RWPE2 (cell line): ENCODE measurements around the gene TTLL5.

Source experiments
- ATAC-seq: fragments of 200-7000 bp; cut with Tn5 transposase; 3 replicates; pipeline ENCODE4 v1.9.1; 2021; ENCODE audit warnings: low read depth
- DNase-seq: peaks from one replicate; pipeline ENCODE4 v3.0.0-alpha.2; 2020; ENCODE audit warnings: low spot score
- H3K27ac ChIP-seq: fragments of 450-650 bp; 2 replicates; pipeline ENCODE4 v1.5.1; 2017; ENCODE audit warnings: mild to moderate bottlenecking; ENCODE audit not compliant: poor library complexity, severe bottlenecking
- H3K27me3 ChIP-seq: fragments of 250-450 bp; sonication (Bioruptor Pico); 2 replicates; pipeline ENCODE4 v1.5.1; 2021; ENCODE audit warnings: mild to moderate bottlenecking, moderate library complexity; ENCODE audit not compliant: insufficient read depth, poor library complexity, severe bottlenecking
- H3K36me3 ChIP-seq: fragments of 250-450 bp; sonication (Bioruptor Pico); 2 replicates; pipeline ENCODE4 v1.5.1; 2020; ENCODE audit warnings: low read depth, mild to moderate bottlenecking, moderate library complexity
- H3K4me1 ChIP-seq: fragments of 250-450 bp; sonication (Bioruptor Pico); 2 replicates; pipeline ENCODE4 v1.5.1; 2021; ENCODE audit warnings: mild to moderate bottlenecking, moderate library complexity; ENCODE audit not compliant: insufficient read depth, poor library complexity, severe bottlenecking
- H3K4me3 ChIP-seq: fragments of 250-450 bp; sonication (Bioruptor Pico); 2 replicates; pipeline ENCODE4 v1.5.1; 2021; ENCODE audit warnings: mild to moderate bottlenecking, moderate library complexity; ENCODE audit not compliant: severe bottlenecking
- H3K9me3 ChIP-seq: fragments of 250-450 bp; sonication (Bioruptor Pico); 2 replicates; pipeline ENCODE4 v1.5.1; 2021; ENCODE audit warnings: mild to moderate bottlenecking, moderate library complexity; ENCODE audit not compliant: severe bottlenecking
- TF ChIP-seq, protein P1 (sequence below): fragments of 450-650 bp; IDR thresholded peaks from one replicate; pipeline ENCODE4 v1.5.1; 2017; ENCODE audit warnings: mild to moderate bottlenecking, moderate library complexity; ENCODE audit not compliant: poor library complexity, severe bottlenecking

TTLL5 gene

DNA sequence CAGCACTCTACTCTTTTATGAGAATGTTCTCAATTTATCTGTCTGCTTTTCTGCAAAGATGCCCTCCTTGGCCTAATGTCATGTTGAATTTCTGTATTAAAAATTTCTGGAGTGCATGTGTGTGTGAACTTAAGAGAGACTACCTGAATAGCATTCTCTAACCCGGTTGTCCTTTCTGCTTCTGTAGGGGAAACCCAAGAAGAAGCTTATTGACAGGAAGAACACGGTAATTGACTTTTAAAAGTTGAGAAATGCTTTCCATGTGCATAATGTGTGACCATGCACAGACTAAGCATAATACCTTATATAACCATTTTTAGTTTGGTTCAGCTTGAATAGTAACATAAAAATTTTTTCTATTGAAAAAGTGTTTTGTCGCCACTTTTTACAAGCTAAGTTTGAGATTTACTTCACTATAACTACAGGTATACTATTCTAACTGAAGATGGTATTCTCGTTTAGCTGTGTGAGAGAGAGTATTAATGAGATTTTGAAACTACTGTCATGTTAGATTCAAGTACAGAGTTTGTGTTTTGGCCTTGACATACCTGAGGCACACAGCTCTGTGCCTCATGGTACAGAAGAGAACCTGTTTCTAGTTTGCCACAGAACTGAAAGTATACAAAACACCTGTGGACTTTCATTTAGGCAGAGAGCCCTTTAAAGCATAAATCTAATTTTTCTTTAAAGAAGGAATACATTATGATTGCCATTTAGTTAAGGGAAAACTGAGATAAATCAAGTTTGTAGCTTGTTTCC is 96.8 kb downstream of the TTLL5 start:
- Histone ChIP-seq H3K27me3 (no peaks in the 10 kb centered on the region), H3K9me3 (no peaks in the 10 kb centered on the region), H3K36me3 (peaks cover 65% of the 10 kb centered on the region), H3K4me1 (no peaks in the 10 kb centered on the region), H3K4me3 (no peak overlapping the region), H3K27ac (no peak overlapping the region)
- no peak for ATAC-seq
- DNase-seq: no peak
- TF ChIP-seq, protein P1, sequence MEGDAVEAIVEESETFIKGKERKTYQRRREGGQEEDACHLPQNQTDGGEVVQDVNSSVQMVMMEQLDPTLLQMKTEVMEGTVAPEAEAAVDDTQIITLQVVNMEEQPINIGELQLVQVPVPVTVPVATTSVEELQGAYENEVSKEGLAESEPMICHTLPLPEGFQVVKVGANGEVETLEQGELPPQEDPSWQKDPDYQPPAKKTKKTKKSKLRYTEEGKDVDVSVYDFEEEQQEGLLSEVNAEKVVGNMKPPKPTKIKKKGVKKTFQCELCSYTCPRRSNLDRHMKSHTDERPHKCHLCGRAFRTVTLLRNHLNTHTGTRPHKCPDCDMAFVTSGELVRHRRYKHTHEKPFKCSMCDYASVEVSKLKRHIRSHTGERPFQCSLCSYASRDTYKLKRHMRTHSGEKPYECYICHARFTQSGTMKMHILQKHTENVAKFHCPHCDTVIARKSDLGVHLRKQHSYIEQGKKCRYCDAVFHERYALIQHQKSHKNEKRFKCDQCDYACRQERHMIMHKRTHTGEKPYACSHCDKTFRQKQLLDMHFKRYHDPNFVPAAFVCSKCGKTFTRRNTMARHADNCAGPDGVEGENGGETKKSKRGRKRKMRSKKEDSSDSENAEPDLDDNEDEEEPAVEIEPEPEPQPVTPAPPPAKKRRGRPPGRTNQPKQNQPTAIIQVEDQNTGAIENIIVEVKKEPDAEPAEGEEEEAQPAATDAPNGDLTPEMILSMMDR: no peak

DNA sequence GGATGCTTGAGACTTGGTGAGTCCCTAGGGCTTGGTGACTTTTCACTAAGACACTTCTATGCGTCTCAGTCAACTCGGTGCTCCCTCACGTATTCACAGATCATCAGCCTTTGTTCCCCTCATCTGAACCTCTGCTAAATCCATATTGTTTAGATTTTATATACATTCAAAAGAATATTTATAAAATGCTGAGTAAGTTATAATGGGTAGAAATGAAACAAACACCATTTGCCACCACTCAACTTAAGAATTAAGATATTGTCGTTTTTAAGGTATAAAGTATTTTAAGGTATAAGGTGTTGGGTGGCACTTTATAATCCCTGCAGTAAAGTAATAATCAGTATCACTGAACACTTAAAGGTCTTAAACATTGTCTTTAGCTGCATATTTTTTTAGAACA is 103.0 kb downstream of the TTLL5 start:
- Histone ChIP-seq H3K36me3 (peaks cover 53% of the 10 kb centered on the region), H3K9me3 (no peaks in the 10 kb centered on the region), H3K4me1 (no peaks in the 10 kb centered on the region), H3K4me3 (no peak overlapping the region), H3K27ac (no peak overlapping the region), H3K27me3 (no peaks in the 10 kb centered on the region)
- TF ChIP-seq, protein P1: no peak
- DNase-seq (no peak), ATAC-seq (no peak)

DNA sequence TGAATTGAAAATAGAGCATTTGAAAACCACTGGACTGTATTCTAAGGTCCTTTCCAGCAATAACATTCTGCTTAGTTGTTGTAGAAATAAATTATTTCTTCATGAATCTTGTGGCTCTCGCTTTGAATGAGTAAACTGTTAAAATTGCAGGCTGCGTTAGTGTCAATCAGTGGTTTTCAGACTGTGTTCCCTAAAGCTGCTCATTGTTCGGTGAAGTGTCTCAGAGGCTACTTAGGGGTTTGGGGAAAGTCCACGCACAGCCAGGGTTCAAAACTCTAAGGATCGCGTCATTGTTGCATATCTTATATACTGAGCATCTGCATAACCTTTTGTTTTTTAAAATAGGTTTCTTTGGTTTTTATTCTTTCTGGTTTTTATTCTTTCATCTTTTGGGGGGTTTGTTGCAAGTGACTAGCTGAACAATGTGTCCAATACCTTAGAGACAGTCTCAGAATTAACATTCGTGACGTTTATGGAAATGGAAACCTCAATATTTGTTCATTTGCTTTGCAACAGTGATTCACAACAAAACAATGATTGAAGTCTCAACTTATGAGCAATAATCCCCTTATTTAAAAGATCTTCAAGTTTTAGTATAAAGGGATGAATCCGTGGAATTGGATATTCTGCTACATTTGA is 108.1 kb downstream of the TTLL5 start:
- TF ChIP-seq, protein P1: no peak
- Histone ChIP-seq H3K36me3 (peaks cover 37% of the 10 kb centered on the region), H3K9me3 (no peaks in the 10 kb centered on the region), H3K4me3 (no peak overlapping the region), H3K27me3 (no peaks in the 10 kb centered on the region), H3K4me1 (no peaks in the 10 kb centered on the region), H3K27ac (no peak overlapping the region)
- no peak for DNase-seq
- ATAC-seq: no peak

DNA sequence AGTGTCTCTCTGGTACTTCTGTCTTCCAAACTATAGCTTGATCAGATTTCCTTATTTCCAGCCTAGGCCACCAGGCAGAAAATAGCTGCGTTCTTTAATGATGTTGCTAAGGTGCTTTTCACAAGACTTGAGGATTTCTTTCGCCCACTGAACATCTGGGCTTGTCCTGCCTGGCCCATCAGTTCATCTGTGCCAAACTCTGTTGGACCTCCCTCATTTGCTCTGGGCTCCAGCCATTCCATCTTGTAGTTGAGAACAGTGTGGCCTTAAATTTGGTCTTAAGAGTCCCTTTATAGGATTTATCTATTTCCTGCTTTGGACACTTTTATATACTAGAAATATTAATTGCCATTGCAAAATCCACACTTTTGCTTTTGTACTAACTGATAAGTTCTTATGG is 109.6 kb downstream of the TTLL5 start:
- peaks cover 33% of the 10 kb centered on the region for H3K36me3 ChIP-seq
- ATAC-seq: no peak

More for the DNA sequence above, 109.6 kb downstream of the TTLL5 start:
- H3K27ac ChIP-seq: no peak overlapping the region
- H3K4me3 ChIP-seq: no peak overlapping the region
- no peaks in the 10 kb centered on the region for H3K4me1 ChIP-seq
- TF ChIP-seq, protein P1: no peak
- H3K27me3 ChIP-seq: no peaks in the 10 kb centered on the region
- no peak for DNase-seq
- H3K9me3 ChIP-seq: no peaks in the 10 kb centered on the region
